ENCODE measurements around the gene SLC24A4. TPM values are rescaled to one million over a fixed set of nuclear protein-coding genes. Genes with fewer than 3 reads are reported as not detected.

The SLC24A4 gene
- total and polyA plus RNA-seq, 10 donors = 0.29 to 8.9 (median 4.2) TPM

DNA sequence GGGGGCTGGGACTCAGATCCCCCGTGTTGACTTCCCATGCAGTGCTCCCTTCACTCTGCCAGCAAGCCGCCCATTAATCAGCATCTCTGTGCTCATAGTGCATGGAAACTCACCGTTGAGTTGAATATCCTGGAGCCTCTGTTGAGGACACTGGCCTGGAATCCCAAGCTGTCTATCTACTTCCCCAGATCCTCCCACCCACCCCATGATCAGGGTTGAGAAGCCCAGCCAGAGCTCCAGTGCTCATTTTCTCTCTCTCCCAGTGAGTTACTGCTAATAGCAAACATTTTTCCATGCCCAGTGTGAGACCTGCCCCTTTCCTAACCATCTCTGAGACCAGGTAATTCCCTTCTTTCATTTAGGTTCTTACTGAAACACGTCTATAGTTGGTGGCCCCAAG is 88.2 kb downstream of the SLC24A4 start:
- 54 to 74% (median 69%) methylated on average over 4 of the region's 4 CpGs for WGBS, 5 donors
- DNase-seq = no peak
- Histone ChIP-seq H3K9me3 (peaks cover 0 to 11% (median 6%) of the 10 kb centered on the region in 8 donors), H3K4me1 (peaks cover 0 to 55% (median 6%) of the 10 kb centered on the region in 6 donors), H3K4me3 (no peak overlapping the region), H3K27me3 (replicated peaks in 1 of 7) (peaks cover 0 to 4% (median 0%) of the 10 kb centered on the region in 7 donors), H3K36me3 (no peaks in the 10 kb centered on the region), H3K27ac (peak overlapping the region in 1 of 8 donors; percentile 7)
- TF ChIP-seq CTCF (IDR thresholded peaks at IDR 0.05 in 8 of 11, conservative IDR thresholded peaks at IDR 0.05 in 3 of 11) = no peak
- TF ChIP-seq POLR2AphosphoS5 (IDR thresholded peaks at IDR 0.05) = no peak
- TF ChIP-seq POLR2A (IDR thresholded peaks at IDR 0.05) = no peak
- intact Hi-C loops (cut with DNase I; ENCODE audit: low total_unique reads) = no loop called here

DNA sequence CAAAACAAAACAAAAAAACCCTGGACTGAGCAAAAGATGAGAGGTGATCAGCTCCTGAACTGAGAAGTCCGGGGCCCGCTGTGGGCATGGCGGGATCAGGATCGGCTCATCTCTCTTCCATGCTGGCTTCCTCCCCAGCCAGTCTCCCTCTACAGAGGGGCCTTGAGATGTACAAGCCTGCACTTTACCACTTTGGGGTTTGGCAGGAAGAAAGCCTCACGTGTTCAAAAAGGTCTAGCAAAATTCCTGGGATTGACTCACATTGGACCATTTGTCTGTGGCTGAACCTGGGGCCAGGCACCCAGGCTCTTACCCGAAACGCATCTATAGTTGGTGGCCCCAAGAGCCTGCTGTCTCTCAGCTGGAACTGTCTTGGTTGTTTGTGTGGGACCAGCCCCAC is 89.0 kb downstream of the SLC24A4 start:
- WGBS, 5 donors = 71 to 85% (median 77%) methylated on average over 6 to 7 of the region's 7 CpGs
- Histone ChIP-seq H3K9me3 (peaks cover 0 to 3% (median 0%) of the 10 kb centered on the region in 8 donors), H3K27ac (no peak overlapping the region), H3K4me3 (no peak overlapping the region), H3K4me1 (peaks cover 0 to 53% (median 6%) of the 10 kb centered on the region in 6 donors), H3K36me3 (no peaks in the 10 kb centered on the region), H3K27me3 (replicated peaks in 1 of 7) (peaks cover 0 to 4% (median 0%) of the 10 kb centered on the region in 7 donors)
- no peak for TF ChIP-seq CTCF (IDR thresholded peaks at IDR 0.05 in 8 of 11, conservative IDR thresholded peaks at IDR 0.05 in 3 of 11)
- TF ChIP-seq POLR2A (IDR thresholded peaks at IDR 0.05) = no peak
- TF ChIP-seq POLR2AphosphoS5 (IDR thresholded peaks at IDR 0.05) = no peak
- no peak for DNase-seq
- intact Hi-C loops (cut with DNase I; ENCODE audit: low total_unique reads) = no loop called here

DNA sequence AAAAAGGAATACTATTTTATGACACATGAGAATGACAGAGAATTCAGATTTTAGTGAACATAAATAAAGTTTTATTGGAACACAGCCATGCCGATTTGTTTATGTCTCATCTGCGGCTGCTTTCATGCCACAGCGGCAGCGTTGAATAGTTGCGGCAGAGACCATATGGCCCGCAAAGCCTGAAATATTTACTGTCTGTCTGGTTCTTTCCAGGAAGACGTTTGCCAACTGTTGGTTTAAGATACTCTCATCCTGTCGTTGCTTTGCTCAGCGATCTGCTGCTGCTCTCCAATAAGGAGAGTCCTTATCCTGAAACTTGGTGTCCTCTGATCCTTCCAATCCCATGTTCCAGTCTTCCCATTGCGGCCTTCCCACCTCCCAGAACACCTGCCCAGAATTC is 89.9 kb downstream of the SLC24A4 start:
- TF ChIP-seq POLR2AphosphoS5 (IDR thresholded peaks at IDR 0.05) (no peak), CTCF (IDR thresholded peaks at IDR 0.05 in 8 of 11, conservative IDR thresholded peaks at IDR 0.05 in 3 of 11) (no peak), POLR2A (IDR thresholded peaks at IDR 0.05) (no peak)
- no peak overlapping the region for H3K27ac ChIP-seq
- peaks cover 0 to 4% (median 0%) of the 10 kb centered on the region in 7 donors for H3K27me3 ChIP-seq (replicated peaks in 1 of 7)
- peaks cover 0 to 59% (median 6%) of the 10 kb centered on the region in 6 donors for H3K4me1 ChIP-seq
- H3K4me3 ChIP-seq = no peak overlapping the region
- no peaks in the 10 kb centered on the region for H3K9me3 ChIP-seq
- no peaks in the 10 kb centered on the region for H3K36me3 ChIP-seq
- 79 to 85% (median 82%) methylated on average over 10 of the region's 10 CpGs for WGBS, 5 donors
- DNase-seq = no peak
- intact Hi-C loops (cut with DNase I; ENCODE audit: low total_unique reads) = no loop called here

- Histone ChIP-seq H3K9me3 (peaks cover 0 to 3% (median 1%) of the 10 kb centered on the region in 8 donors), H3K27ac (peak overlapping the region in 2 of 8 donors; percentile 71 to 78), H3K4me1 (peaks cover 0 to 59% (median 6%) of the 10 kb centered on the region in 6 donors), H3K27me3 (replicated peaks in 1 of 7) (peaks cover 0 to 4% (median 0%) of the 10 kb centered on the region in 7 donors), H3K36me3 (no peaks in the 10 kb centered on the region), H3K4me3 (no peak overlapping the region)
- no peak for TF ChIP-seq CTCF (IDR thresholded peaks at IDR 0.05 in 8 of 11, conservative IDR thresholded peaks at IDR 0.05 in 3 of 11)
- no peak for TF ChIP-seq POLR2A (IDR thresholded peaks at IDR 0.05)
- TF ChIP-seq POLR2AphosphoS5 (IDR thresholded peaks at IDR 0.05) = no peak
- WGBS, 5 donors = 54 to 66% (median 60%) methylated on average over 7 of the region's 7 CpGs
- intact Hi-C loops (cut with DNase I; ENCODE audit: low total_unique reads) = no loop called here
- no peak for DNase-seq
These were observed 90.4 kb downstream of the SLC24A4 start for GRCh38 chr14:92413379-92413778.

Measured in spleen (tissue), 11 donors.